Keratinocyte (primary cell): ENCODE data around the gene RAB44. TPM values are rescaled to one million over a fixed set of nuclear protein-coding genes. Genes with fewer than 3 reads are reported as not detected.

ENCODE experiments used
- DNase-seq: peaks from one replicate; pipeline ENCODE4 v3.0.0-alpha.2; 2011; ENCODE audit warnings: low read depth, missing footprints, low spot score
- FAIRE-seq: peaks from 2 replicates; lab custom pipeline; 2011; peaks lifted over from hg19 to GRCh38; lab: Jason Lieb, UNC
- H2AFZ ChIP-seq: 2 replicates; pipeline ENCODE4 v1.6.0; 2012; ENCODE audit warnings: low read length, control low read depth, inconsistent platforms; ENCODE audit not compliant: control insufficient read depth
- H3K27ac ChIP-seq: 2 replicates; pipeline ENCODE4 v1.5.1; 2011; ENCODE audit warnings: low read length; ENCODE audit not compliant: control insufficient read depth, insufficient read depth
- H3K27me3 ChIP-seq: 3 replicates; pipeline ENCODE4 v1.6.0; 2011; ENCODE audit warnings: low read length; ENCODE audit not compliant: control insufficient read depth, insufficient read depth; ENCODE audit errors: extremely low read depth
- H3K36me3 ChIP-seq, 2 experiments: 2 replicates in 1 of 2; 3 replicates in 1 of 2; pipeline ENCODE4 v1.5.1; 2011; ENCODE audit warnings: low read length in 2 of 2, mild to moderate bottlenecking in 1 of 2; ENCODE audit not compliant: control insufficient read depth in 2 of 2, insufficient read depth in 2 of 2; ENCODE audit errors: extremely low read depth in 1 of 2
- H3K4me1 ChIP-seq: 3 replicates; pipeline ENCODE4 v1.5.1; 2011; ENCODE audit warnings: low read length; ENCODE audit not compliant: control insufficient read depth, insufficient read depth; ENCODE audit errors: extremely low read depth
- H3K4me2 ChIP-seq: 3 replicates; pipeline ENCODE4 v1.6.0; 2011; ENCODE audit warnings: low read depth, low read length; ENCODE audit not compliant: control insufficient read depth, insufficient read depth; ENCODE audit errors: extremely low read depth
- H3K4me3 ChIP-seq, 3 experiments: fragments of 200-600 bp in 1 of 3; sonication (generic) in 1 of 3; 2 replicates in 2 of 3; 3 replicates in 1 of 3; pipeline ENCODE4 v1.5.1; 2011 to 2016; ENCODE audit warnings: low read length in 3 of 3, mild to moderate bottlenecking in 3 of 3, control low read depth in 2 of 3, inconsistent platforms in 1 of 3, low read depth in 1 of 3, mixed read lengths in 1 of 3, mixed run types in 1 of 3, moderate library complexity in 1 of 3; ENCODE audit not compliant: control insufficient read depth in 2 of 3, insufficient read depth in 2 of 3; ENCODE audit errors: extremely low read depth in 1 of 3
- H3K79me2 ChIP-seq: 2 replicates; pipeline ENCODE4 v1.6.0; 2012; ENCODE audit warnings: low read length; ENCODE audit not compliant: control insufficient read depth, insufficient read depth
- H3K9ac ChIP-seq: 3 replicates; pipeline ENCODE4 v1.6.0; 2011; ENCODE audit warnings: low read length; ENCODE audit not compliant: control insufficient read depth, insufficient read depth; ENCODE audit errors: extremely low read depth
- H3K9me1 ChIP-seq: 3 replicates; pipeline ENCODE4 v1.6.0; 2011; ENCODE audit warnings: low read length; ENCODE audit not compliant: control insufficient read depth, insufficient read depth; ENCODE audit errors: extremely low read depth
- H3K9me3 ChIP-seq: 2 replicates; pipeline ENCODE4 v1.5.1; 2012; ENCODE audit warnings: low read depth, low read length; ENCODE audit not compliant: control insufficient read depth
- H4K20me1 ChIP-seq: 3 replicates; pipeline ENCODE4 v1.6.0; 2011; ENCODE audit warnings: low read length; ENCODE audit not compliant: control insufficient read depth, insufficient read depth; ENCODE audit errors: extremely low read depth
- EZH2 ChIP-seq: IDR thresholded peaks from one replicate; pipeline ENCODE4 v1.6.1; 2012; ENCODE audit warnings: inconsistent platforms, mild to moderate bottlenecking, low read length, moderate library complexity
- dilution Hi-C: fragments of 300-500 bp; cut with MboI; formaldehyde crosslinking; loops from one replicate; pipeline ENCODE4 v1.7.0; 2020; ENCODE audit warnings: low sequenced_read_pairs; ENCODE audit not compliant: extremely low pct_ligation_motif_present
- polyA plus RNA-seq, 5 experiments: library from polyadenylated mRNA; depleted of rRNA in 3 of 5; stranded (reverse) in 3 of 5; stranded (forward) in 1 of 5; unstranded in 1 of 5; fragments of >200 nt; gene quantifications; 1 replicate in 1 of 5; 2 replicates in 3 of 5; 3 replicates in 1 of 5; pipeline versions ENCODE4 v1.2.1 to v1.2.3, GENCODE V29; 2011 to 2012; ENCODE audit warnings: missing spikeins in 2 of 5, low read depth in 1 of 5, low replicate concordance in 1 of 5
- TF ChIP-seq, protein P1 (sequence below), 3 experiments: IDR thresholded peaks in 1 of 3; conservative IDR thresholded peaks in 1 of 3; optimal IDR thresholded peaks in 1 of 3; 2 replicates in 2 of 3; 3 replicates in 1 of 3; pipeline versions ENCODE3 to v1.5.1; 2011; ENCODE audit warnings: low read length in 3 of 3, mild to moderate bottlenecking in 3 of 3, moderate library complexity in 2 of 3, control low read depth in 1 of 3, inconsistent platforms in 1 of 3; ENCODE audit not compliant: insufficient read depth in 2 of 3; ENCODE audit errors: extremely low read depth in 1 of 3

Gene RAB44
- polyA plus RNA-seq, 1 donor (not counting 4 experiments of a cell fraction or from before 2014, with no cell fraction given), result 0.03 TPM

DNA sequence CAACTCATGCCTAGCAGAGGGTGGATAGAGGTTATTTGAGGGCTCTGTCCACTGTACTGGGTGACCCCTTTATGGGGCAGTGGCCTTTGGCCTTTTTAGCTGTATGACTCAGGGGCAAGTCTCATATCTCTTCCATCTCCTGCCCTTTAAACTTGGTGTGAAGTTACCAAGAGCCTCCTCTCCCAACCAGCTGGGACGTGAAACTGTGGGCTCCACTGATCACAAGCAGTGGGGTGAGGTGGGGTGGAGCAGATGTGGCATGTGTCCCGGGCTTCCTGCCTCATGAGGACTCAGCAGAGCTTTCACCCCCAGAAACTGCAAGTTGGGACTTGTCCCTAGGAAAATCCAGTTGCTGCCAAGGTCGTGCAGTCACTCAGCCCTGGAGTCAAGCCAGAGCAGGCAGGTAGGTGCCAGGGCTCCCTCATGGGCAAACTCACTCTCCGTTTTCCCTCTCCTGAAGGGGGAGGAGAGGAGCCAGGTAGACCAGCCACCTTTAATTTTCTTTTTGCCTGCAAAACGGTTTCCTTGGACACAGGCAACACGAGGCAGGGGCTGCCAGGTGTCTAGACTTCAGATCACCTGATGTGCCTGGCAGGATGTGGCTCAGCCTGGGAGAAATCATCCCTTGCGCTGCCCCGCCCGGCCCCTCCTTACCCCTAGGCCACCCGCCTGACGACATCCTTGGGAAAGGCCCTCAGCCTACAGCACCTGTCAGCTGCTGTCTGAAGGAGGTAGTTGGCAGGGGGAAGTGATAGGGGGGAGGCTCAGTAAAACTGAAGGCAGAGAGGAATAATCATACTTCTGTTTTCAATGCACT, 15.1 kb upstream of the RAB44 start:
- Histone ChIP-seq H3K9me3 (no peaks in the 10 kb centered on the region), H3K4me1 (peaks cover 35% of the 10 kb centered on the region), H4K20me1 (peaks cover 36% of the 10 kb centered on the region), H3K4me3 (peak overlapping the region in 2 of 3 experiments; percentile 37 to 57), H3K4me2 (peak overlapping the region; percentile 93), H2AFZ (no peak overlapping the region), H3K27me3 (no peaks in the 10 kb centered on the region), H3K27ac (peak overlapping the region; percentile 97), H3K9me1 (no peaks in the 10 kb centered on the region), H3K9ac (peak overlapping the region; percentile 80), H3K36me3 (peaks cover 35 to 46% of the 10 kb centered on the region in 2 experiments), H3K79me2 (peaks cover 32% of the 10 kb centered on the region)
- peak; percentile 93 for FAIRE-seq
- peak; percentile 99 for DNase-seq
- dilution Hi-C loops, result no loop called here
- TF ChIP-seq, protein P1, sequence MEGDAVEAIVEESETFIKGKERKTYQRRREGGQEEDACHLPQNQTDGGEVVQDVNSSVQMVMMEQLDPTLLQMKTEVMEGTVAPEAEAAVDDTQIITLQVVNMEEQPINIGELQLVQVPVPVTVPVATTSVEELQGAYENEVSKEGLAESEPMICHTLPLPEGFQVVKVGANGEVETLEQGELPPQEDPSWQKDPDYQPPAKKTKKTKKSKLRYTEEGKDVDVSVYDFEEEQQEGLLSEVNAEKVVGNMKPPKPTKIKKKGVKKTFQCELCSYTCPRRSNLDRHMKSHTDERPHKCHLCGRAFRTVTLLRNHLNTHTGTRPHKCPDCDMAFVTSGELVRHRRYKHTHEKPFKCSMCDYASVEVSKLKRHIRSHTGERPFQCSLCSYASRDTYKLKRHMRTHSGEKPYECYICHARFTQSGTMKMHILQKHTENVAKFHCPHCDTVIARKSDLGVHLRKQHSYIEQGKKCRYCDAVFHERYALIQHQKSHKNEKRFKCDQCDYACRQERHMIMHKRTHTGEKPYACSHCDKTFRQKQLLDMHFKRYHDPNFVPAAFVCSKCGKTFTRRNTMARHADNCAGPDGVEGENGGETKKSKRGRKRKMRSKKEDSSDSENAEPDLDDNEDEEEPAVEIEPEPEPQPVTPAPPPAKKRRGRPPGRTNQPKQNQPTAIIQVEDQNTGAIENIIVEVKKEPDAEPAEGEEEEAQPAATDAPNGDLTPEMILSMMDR (optimal IDR thresholded peaks at IDR 0.05 in 1 of 3, IDR thresholded peaks at IDR 0.05 in 1 of 3, conservative IDR thresholded peaks at IDR 0.05 in 1 of 3; ENCODE audit: extremely low read depth in 1 of 3, insufficient read depth in 2 of 3, low read length in 3 of 3), result peak in 1 of 3 experiments; percentile 17
- TF ChIP-seq EZH2, result no peak

DNA sequence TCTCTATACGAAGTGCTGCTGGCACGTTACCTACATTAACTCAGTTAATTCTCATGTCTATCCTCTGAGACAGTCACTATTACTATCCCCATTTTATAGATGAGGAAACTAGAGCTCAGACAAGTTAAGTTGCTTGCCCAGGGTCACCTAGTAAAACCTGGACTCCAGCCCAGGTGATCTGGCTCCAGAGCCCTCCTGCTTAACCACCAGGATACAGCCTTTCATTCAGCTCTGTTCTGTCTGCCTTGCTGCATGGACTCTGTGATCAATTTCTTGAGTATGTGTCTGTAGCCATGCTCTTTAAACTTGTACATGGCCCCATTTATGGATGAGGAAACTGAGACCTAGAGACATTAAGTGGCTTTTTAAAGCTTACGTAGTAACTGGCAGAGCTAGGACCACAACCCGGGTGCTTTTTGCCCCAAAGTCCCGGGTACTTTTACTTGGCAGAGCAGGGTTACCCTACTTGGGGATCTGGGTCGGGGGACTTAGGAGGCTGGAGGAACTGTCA, 14.4 kb upstream of the RAB44 start:
- DNase-seq (no peak), FAIRE-seq (no peak)
- no peaks in the 10 kb centered on the region for H3K27me3 ChIP-seq
- peak overlapping the region; percentile 70 for H3K9ac ChIP-seq
- H3K9me1 ChIP-seq, result no peaks in the 10 kb centered on the region
- no peak overlapping the region for H3K4me3 ChIP-seq
- peaks cover 28% of the 10 kb centered on the region for H3K4me1 ChIP-seq
- peak overlapping the region; percentile 93 for H3K4me2 ChIP-seq
- H3K9me3 ChIP-seq, result no peaks in the 10 kb centered on the region
- H3K36me3 ChIP-seq, result peaks cover 35 to 46% of the 10 kb centered on the region in 2 experiments
- no peak overlapping the region for H2AFZ ChIP-seq
- H4K20me1 ChIP-seq, result peaks cover 36% of the 10 kb centered on the region
- no peak for TF ChIP-seq EZH2
- TF ChIP-seq, protein P1 (optimal IDR thresholded peaks at IDR 0.05 in 1 of 3, IDR thresholded peaks at IDR 0.05 in 1 of 3, conservative IDR thresholded peaks at IDR 0.05 in 1 of 3; ENCODE audit: extremely low read depth in 1 of 3, insufficient read depth in 2 of 3, low read length in 3 of 3), result no peak
- peaks cover 32% of the 10 kb centered on the region for H3K79me2 ChIP-seq
- peak overlapping the region; percentile 97 for H3K27ac ChIP-seq
- dilution Hi-C loops, result no loop called here
